GM23248 (cell line): ENCODE results near the gene H6PD.

Experiments
- EZH2 ChIP-seq: fragments of 200-600 bp; sonication (generic); IDR thresholded peaks from 2 replicates; pipeline ENCODE4 v1.6.1; 2018; ENCODE audit warnings: antibody characterized with exemption, mild to moderate bottlenecking; ENCODE audit not compliant: insufficient read depth, poor library complexity, severe bottlenecking
- EZH2phosphoT487 ChIP-seq: fragments of 200-600 bp; sonication (generic); IDR thresholded peaks from 2 replicates; pipeline ENCODE4 v1.6.1; 2018; ENCODE audit warnings: antibody characterized with exemption, moderate library complexity, mild to moderate bottlenecking, low read depth; ENCODE audit not compliant: insufficient read depth

DNA sequence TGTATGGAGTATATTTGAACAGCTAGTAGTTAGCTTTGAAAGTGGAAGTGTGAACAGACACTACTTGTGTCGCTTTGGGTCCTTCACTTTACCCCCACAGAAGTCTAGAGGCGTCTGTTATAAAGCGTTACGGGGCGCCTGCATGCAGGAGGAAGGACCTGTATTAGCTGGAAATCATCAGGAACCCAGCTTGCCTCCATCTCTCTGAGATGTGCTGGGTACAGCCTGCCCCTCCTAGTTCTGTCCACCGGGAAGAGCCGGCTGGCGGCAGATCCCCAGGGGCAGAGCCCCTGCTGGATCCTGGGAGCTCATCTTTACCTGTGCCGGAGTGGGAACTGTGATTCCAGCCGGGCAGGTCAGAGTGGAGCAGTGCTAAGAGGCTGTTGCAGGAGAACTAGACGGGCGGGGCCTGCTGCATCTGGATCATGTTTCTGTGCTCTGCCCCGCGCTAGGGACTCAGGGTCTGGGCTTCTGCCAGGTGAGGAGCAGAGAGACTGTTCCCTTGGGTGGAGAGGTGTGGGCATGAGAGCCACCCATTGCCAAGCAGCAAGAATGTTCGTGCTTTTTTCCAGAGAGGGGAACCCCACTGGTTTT lies 35.8 kb downstream of the H6PD start:
- no peak for TF ChIP-seq EZH2
- no peak for TF ChIP-seq EZH2phosphoT487
